Left cardiac atrium (tissue), 4 donors: ENCODE results near the gene MYLK2. TPM values are rescaled to one million over a fixed set of nuclear protein-coding genes. Genes with fewer than 3 reads are reported as not detected.
A peak's percentile ranks its signal among the peaks of the same experiment; 100 is the strongest.

Experiments used
- ATAC-seq, 2 donors: fragments of 200-7000 bp; cut with Tn5 transposase; one replicate each; pipeline ENCODE4 v1.9.1; 2020; ENCODE audit warnings: mild to moderate bottlenecking in 2 of 2, moderate library complexity in 2 of 2
- DNase-seq: peaks from one replicate; pipeline ENCODE4 v3.0.0-alpha.2; 2020
- intact Hi-C, 2 donors: fragments of 100-400 bp; cut with DNase I; formaldehyde crosslinking; loops; one replicate each; pipeline versions ENCODE4 v1.14.1 to v1.15.1; 2022 to 2023
- total RNA-seq, 2 donors: library from RNA; stranded (reverse); fragmentation: NEBNext Ultra II Directional; extraction: Animal tissue kit (Norgen Biotek cat#: 25700); gene quantifications; one replicate each; pipeline ENCODE4 v1.2.1, GENCODE V29; 2021
- donor health status: DM: no; HTN: yes; CAD: no.
- donor health status: DM: no; HTN: yes; CAD: no; lungs with severe emphysema.
- donor health status: DM: yes; HTN: yes; CAD: no.
- donor health status: Dilated cardiomyopathy.

Gene MYLK2
- total RNA-seq, 2 donors from 2014 or later, result 0.55 TPM; not detected in 1

GRCh38 chr20:31862506-31862905, 43.4 kb downstream of the MYLK2 start:
- intact Hi-C loops, result no loop called here
- no peak for ATAC-seq
- no peak for DNase-seq

- intact Hi-C loops, result no loop called here
- ATAC-seq (no peak), DNase-seq (no peak)
Measured at GRCh38 chr20:31863296-31864085, 44.3 kb downstream of the MYLK2 start.

GRCh38 chr20:31864521-31865400, 45.6 kb downstream of the MYLK2 start:
- intact Hi-C loops, result no loop called here
- no peak for DNase-seq
- no peak for ATAC-seq

- DNase-seq (no peak), ATAC-seq (no peak)
- intact Hi-C loops, result no loop called here
Measured at GRCh38 chr20:31866221-31866620, 47.1 kb downstream of the MYLK2 start.

- intact Hi-C loops, result no loop called here
- DNase-seq (no peak), ATAC-seq (no peak)
Measured at GRCh38 chr20:31868853-31869672, 49.9 kb downstream of the MYLK2 start.

DNA sequence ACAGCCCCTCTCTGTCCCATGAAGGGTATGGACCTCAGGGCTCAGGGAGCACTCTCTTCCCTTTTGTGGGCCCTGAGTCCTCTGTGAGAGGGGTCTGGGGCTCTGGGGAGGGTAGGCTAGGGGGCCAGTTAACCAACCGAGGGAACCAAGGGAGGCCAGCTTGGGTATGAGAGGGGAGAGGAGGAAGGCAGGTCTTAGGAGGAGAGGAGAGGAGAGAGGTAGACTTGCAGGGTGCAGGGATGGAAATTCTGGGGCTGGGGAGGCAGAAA, 50.5 kb downstream of the MYLK2 start:
- ATAC-seq (no peak), DNase-seq (no peak)
- intact Hi-C loops, result no loop called here

DNA sequence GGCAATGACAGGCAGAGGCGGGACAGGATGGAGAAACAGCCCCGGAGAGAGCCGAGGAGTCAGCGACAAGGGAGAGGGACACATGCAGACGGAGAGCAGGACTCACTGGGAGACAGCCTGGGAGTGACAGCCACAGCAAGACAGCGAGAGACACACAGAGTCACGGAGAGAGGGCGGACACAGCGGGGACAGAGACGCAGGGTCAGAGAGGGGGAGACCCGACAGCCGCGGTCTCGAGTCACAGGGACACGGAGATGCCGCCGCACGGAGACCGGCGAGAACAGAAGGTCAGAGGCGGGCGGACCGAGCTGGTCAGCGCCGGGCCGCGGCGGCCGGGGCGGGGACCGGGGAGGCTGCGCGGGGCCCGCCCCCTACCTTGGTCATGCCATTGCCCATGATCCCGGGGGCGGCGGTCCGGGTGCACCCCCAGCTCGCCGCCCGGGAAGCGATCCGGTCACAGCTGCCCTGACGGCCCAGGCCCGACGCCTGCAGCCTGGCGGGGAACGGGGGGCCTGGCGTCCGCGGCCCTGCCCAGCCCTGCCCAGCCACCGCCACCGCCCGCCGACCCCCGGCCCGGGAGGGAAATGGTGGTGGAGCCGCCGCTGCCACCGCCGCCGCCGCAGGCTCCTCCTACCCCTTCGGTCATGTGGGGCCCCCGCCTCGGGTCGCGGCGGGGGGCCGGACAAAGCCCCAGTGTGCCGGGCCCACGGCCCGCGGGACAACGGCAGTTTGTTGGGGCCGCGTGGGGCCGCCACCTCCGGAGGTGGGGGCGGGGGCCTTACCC, 51.0 kb downstream of the MYLK2 start, which contains the start of the genes DUSP15 and TTLL9:
TSS of gene DUSP15 (minus strand) at position 586 of the 784 bp plus-strand sequence. CDS start at position 396, 190 bp downstream.
TSS of gene TTLL9 (plus strand) at position 693 of the 784 bp plus-strand sequence. CDS start 493 bp downstream, outside the sequence.
- ATAC-seq (peak; percentile 92 to 94), DNase-seq (peak; percentile 63)
- intact Hi-C loops, result no loop called here

DNA sequence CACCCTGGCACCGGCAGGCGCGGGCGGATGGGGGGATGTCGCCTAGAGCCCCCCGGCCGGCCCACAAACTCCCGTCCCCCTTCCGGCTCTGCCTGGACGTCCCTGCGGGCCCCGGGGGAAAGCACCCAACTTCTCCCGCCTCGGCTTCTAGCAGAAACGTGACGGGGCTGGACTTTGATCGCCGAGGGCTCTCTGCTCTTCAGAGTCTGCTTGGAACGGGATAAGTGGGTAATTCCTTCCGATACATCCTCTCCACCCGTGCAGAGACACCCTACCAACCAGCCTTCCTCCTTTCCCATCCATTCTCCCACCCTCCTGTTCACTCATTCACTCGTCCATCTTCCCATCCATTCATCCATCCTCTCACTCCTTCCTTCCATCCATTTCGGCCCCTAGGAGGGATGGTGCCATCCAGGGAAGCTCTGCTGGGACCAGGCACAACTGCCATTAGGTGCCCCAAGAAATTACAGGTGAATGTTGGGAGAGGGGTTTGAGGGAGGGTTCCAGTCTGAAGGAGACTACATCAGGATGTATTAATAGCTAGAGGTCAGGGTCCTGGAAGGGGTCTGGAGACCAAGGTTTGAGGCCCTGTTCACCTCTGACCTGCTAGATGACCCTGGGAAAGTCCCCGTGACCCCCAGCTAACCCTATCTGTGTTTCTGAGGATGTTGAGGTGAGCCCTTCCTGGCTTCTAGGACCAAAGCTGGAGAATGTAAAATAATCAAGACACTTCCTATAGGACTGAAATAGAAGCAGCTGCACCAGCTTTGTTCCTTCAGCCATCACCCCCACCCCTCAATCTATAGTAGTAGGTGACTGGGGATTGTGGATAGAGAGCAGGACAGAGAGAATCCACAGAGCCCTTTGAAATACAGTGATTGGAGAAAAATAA, 51.8 kb downstream of the MYLK2 start:
- ATAC-seq, result peak in 1 of 2 donors; percentile 25
- no peak for DNase-seq
- intact Hi-C loops, result no loop called here

GRCh38 chr20:31871618-31871954, 52.4 kb downstream of the MYLK2 start:
- intact Hi-C loops, result no loop called here
- DNase-seq, result no peak
- no peak for ATAC-seq

DNA sequence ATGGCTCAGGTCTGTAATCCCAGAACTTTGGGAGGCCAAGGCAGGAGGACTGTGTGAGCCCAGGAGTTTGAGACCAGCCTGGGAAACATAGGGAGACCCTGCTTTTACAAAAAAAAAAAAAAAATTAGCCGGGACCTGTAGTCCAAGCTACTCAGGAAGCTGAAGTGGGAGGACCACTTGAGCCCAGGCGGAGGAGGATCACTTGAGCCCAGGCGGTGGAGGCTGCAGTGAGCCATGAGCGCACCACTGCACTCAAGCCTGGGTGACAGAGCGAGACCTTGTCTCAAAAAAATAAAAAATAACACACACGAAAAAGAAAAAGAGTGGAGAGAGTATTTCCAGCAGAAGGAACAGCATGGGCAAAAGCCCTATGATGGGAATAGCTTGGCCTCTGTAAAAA, 53.2 kb downstream of the MYLK2 start:
- no peak for DNase-seq
- ATAC-seq, result no peak
- intact Hi-C loops, result no loop called here

GRCh38 chr20:31875671-31876070, 56.5 kb downstream of the MYLK2 start:
- ATAC-seq, result no peak
- intact Hi-C loops, result no loop called here
- DNase-seq, result no peak

GRCh38 chr20:31877684-31878083, 58.5 kb downstream of the MYLK2 start:
- ATAC-seq (no peak), DNase-seq (no peak)
- intact Hi-C loops, result no loop called here

DNA sequence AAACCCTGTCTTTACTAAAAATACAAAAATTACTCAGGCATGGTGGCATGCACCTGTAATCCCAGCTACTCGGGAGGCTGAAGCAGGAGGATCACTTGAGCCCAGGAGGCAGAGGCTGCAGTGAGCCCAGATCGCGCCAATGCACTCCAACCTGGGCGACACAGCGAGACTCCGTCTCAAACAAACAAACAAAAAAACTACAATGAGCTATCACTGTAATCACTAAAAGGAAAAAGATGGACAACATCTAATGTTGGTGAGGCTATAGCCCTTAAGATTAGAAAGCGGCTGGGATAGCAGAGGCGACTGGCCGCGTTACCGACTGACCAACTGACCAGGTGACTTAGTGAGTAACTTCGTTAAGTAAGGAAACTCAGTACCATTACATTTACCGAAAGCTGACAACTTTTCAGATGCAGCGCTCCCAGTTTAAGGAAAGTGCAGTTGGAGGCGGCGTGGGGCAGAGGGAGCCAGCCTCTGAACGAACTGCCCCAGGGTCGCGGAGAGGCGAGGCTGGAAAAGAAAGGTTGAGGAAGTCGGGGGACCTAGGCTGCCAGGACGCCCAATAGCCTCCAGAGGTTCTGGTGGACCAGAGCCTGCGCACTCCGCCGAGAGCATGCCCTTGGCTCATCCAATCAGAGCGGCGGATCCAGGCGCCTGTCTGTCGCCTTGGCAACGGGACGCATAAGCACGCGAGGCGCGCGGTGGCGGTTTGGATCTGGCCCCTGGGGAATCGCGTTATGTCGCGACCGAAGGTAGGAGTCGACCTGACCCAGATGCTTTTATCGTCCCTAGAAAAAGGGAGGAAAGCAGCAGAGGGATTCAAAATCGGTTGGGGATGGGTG, 60.2 kb downstream of the MYLK2 start:
- ATAC-seq, result peak; percentile 99 to 100
- DNase-seq, result peak; percentile 98
- intact Hi-C loops, result no loop called here

GRCh38 chr20:31881945-31882344, 62.8 kb downstream of the MYLK2 start:
- DNase-seq (no peak), ATAC-seq (no peak)
- intact Hi-C loops, result no loop called here

DNA sequence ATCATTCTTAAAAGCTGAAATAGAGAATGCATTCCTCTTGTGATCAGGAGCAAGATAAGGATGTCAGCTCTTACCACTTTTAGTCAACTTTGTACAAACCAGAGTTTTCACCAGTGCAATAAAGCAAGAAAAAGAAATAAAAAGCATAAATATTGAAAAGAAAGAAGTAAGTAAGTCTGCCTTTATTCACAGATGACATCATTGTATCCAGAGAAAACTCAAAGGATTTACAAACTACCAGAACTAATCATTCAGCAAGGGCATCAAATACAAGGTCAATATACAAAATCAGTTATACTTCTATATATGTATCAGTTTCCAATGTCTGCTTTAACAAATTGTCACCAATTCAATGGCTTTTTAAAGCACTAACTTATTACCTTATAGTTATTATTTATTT, 64.7 kb downstream of the MYLK2 start:
- no peak for ATAC-seq
- intact Hi-C loops, result no loop called here
- DNase-seq, result no peak
